ENCODE measurements around the gene FGF4. TPM values are rescaled to one million over a fixed set of nuclear protein-coding genes. Genes with fewer than 3 reads are reported as not detected.

The FGF4 gene
- total RNA-seq, 1 experiment from 2014 or later, result not detected

GRCh38 chr11:69818231-69818602 is 43.1 kb upstream of the FGF4 start:
- no peaks in the 10 kb centered on the region for H3K36me3 ChIP-seq (ENCODE audit: insufficient read depth, low read length)
- no peaks in the 10 kb centered on the region for H3K4me1 ChIP-seq (ENCODE audit: low read length)
- no peaks in the 10 kb centered on the region for H3K79me2 ChIP-seq (ENCODE audit: low read length)
- H3K9me2 ChIP-seq (replicated peaks; ENCODE audit: insufficient read depth, low read length), result no peaks in the 10 kb centered on the region
- H3K9ac ChIP-seq (ENCODE audit: low read length), result no peak overlapping the region
- no peak overlapping the region for H3K4me2 ChIP-seq (ENCODE audit: low read depth, low read length, poor library complexity, severe bottlenecking)
- H3K4me3 ChIP-seq (ENCODE audit: low read length), result no peak overlapping the region
- no peak overlapping the region for H3K27ac ChIP-seq (ENCODE audit: low read length)
- no peak overlapping the region for H2AFZ ChIP-seq (ENCODE audit: low read length)
- no peaks in the 10 kb centered on the region for H3K9me3 ChIP-seq (ENCODE audit: low read length)
- H3K27me3 ChIP-seq (ENCODE audit: low read length), result no peaks in the 10 kb centered on the region
- no peaks in the 10 kb centered on the region for H4K20me1 ChIP-seq (ENCODE audit: insufficient read depth, low read depth, low read length)
- DNase-seq, result no peak

GRCh38 chr11:69817265-69818230 is 42.4 kb upstream of the FGF4 start:
- H3K9me2 ChIP-seq (replicated peaks; ENCODE audit: insufficient read depth, low read length), result no peaks in the 10 kb centered on the region
- no peaks in the 10 kb centered on the region for H3K79me2 ChIP-seq (ENCODE audit: low read length)
- no peaks in the 10 kb centered on the region for H3K9me3 ChIP-seq (ENCODE audit: low read length)
- DNase-seq, result no peak
- H3K4me2 ChIP-seq (ENCODE audit: low read depth, low read length, poor library complexity, severe bottlenecking), result no peak overlapping the region
- H3K4me1 ChIP-seq (ENCODE audit: low read length), result no peaks in the 10 kb centered on the region
- no peaks in the 10 kb centered on the region for H3K27me3 ChIP-seq (ENCODE audit: low read length)
- no peaks in the 10 kb centered on the region for H3K36me3 ChIP-seq (ENCODE audit: insufficient read depth, low read length)
- no peaks in the 10 kb centered on the region for H4K20me1 ChIP-seq (ENCODE audit: insufficient read depth, low read depth, low read length)
- no peak overlapping the region for H2AFZ ChIP-seq (ENCODE audit: low read length)
- no peak overlapping the region for H3K9ac ChIP-seq (ENCODE audit: low read length)
- no peak overlapping the region for H3K27ac ChIP-seq (ENCODE audit: low read length)
- H3K4me3 ChIP-seq (ENCODE audit: low read length), result no peak overlapping the region

- no peak overlapping the region for H3K9ac ChIP-seq (ENCODE audit: low read length)
- no peak overlapping the region for H3K27ac ChIP-seq (ENCODE audit: low read length)
- H3K36me3 ChIP-seq (ENCODE audit: insufficient read depth, low read length), result no peaks in the 10 kb centered on the region
- no peak overlapping the region for H3K4me2 ChIP-seq (ENCODE audit: low read depth, low read length, poor library complexity, severe bottlenecking)
- H3K4me1 ChIP-seq (ENCODE audit: low read length), result no peaks in the 10 kb centered on the region
- H3K27me3 ChIP-seq (ENCODE audit: low read length), result no peaks in the 10 kb centered on the region
- no peak for DNase-seq
- no peak overlapping the region for H3K4me3 ChIP-seq (ENCODE audit: low read length)
- no peaks in the 10 kb centered on the region for H3K79me2 ChIP-seq (ENCODE audit: low read length)
- no peaks in the 10 kb centered on the region for H3K9me2 ChIP-seq (replicated peaks; ENCODE audit: insufficient read depth, low read length)
- no peaks in the 10 kb centered on the region for H3K9me3 ChIP-seq (ENCODE audit: low read length)
- H2AFZ ChIP-seq (ENCODE audit: low read length), result no peak overlapping the region
- no peaks in the 10 kb centered on the region for H4K20me1 ChIP-seq (ENCODE audit: insufficient read depth, low read depth, low read length)
Observed at GRCh38 chr11:69816671-69817070, 41.5 kb upstream of the FGF4 start.

GRCh38 chr11:69815973-69816372 is 40.8 kb upstream of the FGF4 start:
- no peaks in the 10 kb centered on the region for H3K36me3 ChIP-seq (ENCODE audit: insufficient read depth, low read length)
- H3K27me3 ChIP-seq (ENCODE audit: low read length), result no peaks in the 10 kb centered on the region
- H4K20me1 ChIP-seq (ENCODE audit: insufficient read depth, low read depth, low read length), result no peaks in the 10 kb centered on the region
- no peaks in the 10 kb centered on the region for H3K79me2 ChIP-seq (ENCODE audit: low read length)
- H3K9ac ChIP-seq (ENCODE audit: low read length), result no peak overlapping the region
- H3K4me2 ChIP-seq (ENCODE audit: low read depth, low read length, poor library complexity, severe bottlenecking), result no peak overlapping the region
- no peak overlapping the region for H2AFZ ChIP-seq (ENCODE audit: low read length)
- no peaks in the 10 kb centered on the region for H3K4me1 ChIP-seq (ENCODE audit: low read length)
- no peak for DNase-seq
- no peak overlapping the region for H3K27ac ChIP-seq (ENCODE audit: low read length)
- H3K9me3 ChIP-seq (ENCODE audit: low read length), result no peaks in the 10 kb centered on the region
- H3K9me2 ChIP-seq (replicated peaks; ENCODE audit: insufficient read depth, low read length), result no peaks in the 10 kb centered on the region
- no peak overlapping the region for H3K4me3 ChIP-seq (ENCODE audit: low read length)

GRCh38 chr11:69814902-69815301 is 39.8 kb upstream of the FGF4 start:
- H3K9me2 ChIP-seq (replicated peaks; ENCODE audit: insufficient read depth, low read length), result no peaks in the 10 kb centered on the region
- H3K4me3 ChIP-seq (ENCODE audit: low read length), result no peak overlapping the region
- H3K27me3 ChIP-seq (ENCODE audit: low read length), result no peaks in the 10 kb centered on the region
- no peak overlapping the region for H3K9ac ChIP-seq (ENCODE audit: low read length)
- DNase-seq, result no peak
- H3K4me2 ChIP-seq (ENCODE audit: low read depth, low read length, poor library complexity, severe bottlenecking), result no peak overlapping the region
- no peaks in the 10 kb centered on the region for H3K9me3 ChIP-seq (ENCODE audit: low read length)
- no peaks in the 10 kb centered on the region for H4K20me1 ChIP-seq (ENCODE audit: insufficient read depth, low read depth, low read length)
- no peaks in the 10 kb centered on the region for H3K36me3 ChIP-seq (ENCODE audit: insufficient read depth, low read length)
- H3K4me1 ChIP-seq (ENCODE audit: low read length), result no peaks in the 10 kb centered on the region
- H3K79me2 ChIP-seq (ENCODE audit: low read length), result no peaks in the 10 kb centered on the region
- no peak overlapping the region for H2AFZ ChIP-seq (ENCODE audit: low read length)
- H3K27ac ChIP-seq (ENCODE audit: low read length), result no peak overlapping the region

- no peaks in the 10 kb centered on the region for H3K27me3 ChIP-seq (ENCODE audit: low read length)
- no peak overlapping the region for H3K27ac ChIP-seq (ENCODE audit: low read length)
Observed at GRCh38 chr11:69814411-69814810, 39.3 kb upstream of the FGF4 start.

GRCh38 chr11:69813839-69814238 is 38.7 kb upstream of the FGF4 start:
- no peaks in the 10 kb centered on the region for H3K9me2 ChIP-seq (replicated peaks; ENCODE audit: insufficient read depth, low read length)
- H3K27me3 ChIP-seq (ENCODE audit: low read length), result no peaks in the 10 kb centered on the region
- no peaks in the 10 kb centered on the region for H3K9me3 ChIP-seq (ENCODE audit: low read length)
- H3K27ac ChIP-seq (ENCODE audit: low read length), result no peak overlapping the region
- H3K4me2 ChIP-seq (ENCODE audit: low read depth, low read length, poor library complexity, severe bottlenecking), result no peak overlapping the region
- no peaks in the 10 kb centered on the region for H3K79me2 ChIP-seq (ENCODE audit: low read length)
- H2AFZ ChIP-seq (ENCODE audit: low read length), result no peak overlapping the region
- H3K36me3 ChIP-seq (ENCODE audit: insufficient read depth, low read length), result no peaks in the 10 kb centered on the region
- H4K20me1 ChIP-seq (ENCODE audit: insufficient read depth, low read depth, low read length), result no peaks in the 10 kb centered on the region
- no peak overlapping the region for H3K4me3 ChIP-seq (ENCODE audit: low read length)
- DNase-seq, result no peak
- no peak overlapping the region for H3K9ac ChIP-seq (ENCODE audit: low read length)
- H3K4me1 ChIP-seq (ENCODE audit: low read length), result no peaks in the 10 kb centered on the region

More at GRCh38 chr11:69814411-69814810, 39.3 kb upstream of the FGF4 start:
- no peaks in the 10 kb centered on the region for H3K4me1 ChIP-seq (ENCODE audit: low read length)
- no peak overlapping the region for H3K4me3 ChIP-seq (ENCODE audit: low read length)
- no peaks in the 10 kb centered on the region for H4K20me1 ChIP-seq (ENCODE audit: insufficient read depth, low read depth, low read length)
- no peaks in the 10 kb centered on the region for H3K9me3 ChIP-seq (ENCODE audit: low read length)
- no peak overlapping the region for H2AFZ ChIP-seq (ENCODE audit: low read length)
- no peak overlapping the region for H3K9ac ChIP-seq (ENCODE audit: low read length)
- no peak overlapping the region for H3K4me2 ChIP-seq (ENCODE audit: low read depth, low read length, poor library complexity, severe bottlenecking)
- H3K79me2 ChIP-seq (ENCODE audit: low read length), result no peaks in the 10 kb centered on the region
- DNase-seq, result no peak
- H3K36me3 ChIP-seq (ENCODE audit: insufficient read depth, low read length), result no peaks in the 10 kb centered on the region
- H3K9me2 ChIP-seq (replicated peaks; ENCODE audit: insufficient read depth, low read length), result no peaks in the 10 kb centered on the region

GRCh38 chr11:69812946-69813345 is 37.8 kb upstream of the FGF4 start:
- Histone ChIP-seq H3K9me2 (replicated peaks; ENCODE audit: insufficient read depth, low read length) (no peaks in the 10 kb centered on the region), H3K27ac (ENCODE audit: low read length) (no peak overlapping the region), H3K4me2 (ENCODE audit: low read depth, low read length, poor library complexity, severe bottlenecking) (no peak overlapping the region), H3K4me1 (ENCODE audit: low read length) (no peaks in the 10 kb centered on the region), H3K9ac (ENCODE audit: low read length) (no peak overlapping the region), H3K9me3 (ENCODE audit: low read length) (no peaks in the 10 kb centered on the region), H3K79me2 (ENCODE audit: low read length) (no peaks in the 10 kb centered on the region), H3K4me3 (ENCODE audit: low read length) (no peak overlapping the region), H2AFZ (ENCODE audit: low read length) (no peak overlapping the region), H3K36me3 (ENCODE audit: insufficient read depth, low read length) (no peaks in the 10 kb centered on the region), H4K20me1 (ENCODE audit: insufficient read depth, low read depth, low read length) (no peaks in the 10 kb centered on the region), H3K27me3 (ENCODE audit: low read length) (no peaks in the 10 kb centered on the region)
- DNase-seq, result no peak

All from Karpas-422 (cell line).